ENCODE data around the gene ZSWIM6. TPM values are rescaled to one million over a fixed set of nuclear protein-coding genes. Genes with fewer than 3 reads are reported as not detected.
A peak's percentile ranks its signal among the peaks of the same experiment; 100 is the strongest.
"Not testable (repeated sequence)": the region's sequence is repeated elsewhere in the genome, so short reads cannot be mapped to it uniquely, and the experiment has no call there.

Gene ZSWIM6
- total RNA-seq, 1 experiment from 2014 or later = 3.4 TPM

DNA sequence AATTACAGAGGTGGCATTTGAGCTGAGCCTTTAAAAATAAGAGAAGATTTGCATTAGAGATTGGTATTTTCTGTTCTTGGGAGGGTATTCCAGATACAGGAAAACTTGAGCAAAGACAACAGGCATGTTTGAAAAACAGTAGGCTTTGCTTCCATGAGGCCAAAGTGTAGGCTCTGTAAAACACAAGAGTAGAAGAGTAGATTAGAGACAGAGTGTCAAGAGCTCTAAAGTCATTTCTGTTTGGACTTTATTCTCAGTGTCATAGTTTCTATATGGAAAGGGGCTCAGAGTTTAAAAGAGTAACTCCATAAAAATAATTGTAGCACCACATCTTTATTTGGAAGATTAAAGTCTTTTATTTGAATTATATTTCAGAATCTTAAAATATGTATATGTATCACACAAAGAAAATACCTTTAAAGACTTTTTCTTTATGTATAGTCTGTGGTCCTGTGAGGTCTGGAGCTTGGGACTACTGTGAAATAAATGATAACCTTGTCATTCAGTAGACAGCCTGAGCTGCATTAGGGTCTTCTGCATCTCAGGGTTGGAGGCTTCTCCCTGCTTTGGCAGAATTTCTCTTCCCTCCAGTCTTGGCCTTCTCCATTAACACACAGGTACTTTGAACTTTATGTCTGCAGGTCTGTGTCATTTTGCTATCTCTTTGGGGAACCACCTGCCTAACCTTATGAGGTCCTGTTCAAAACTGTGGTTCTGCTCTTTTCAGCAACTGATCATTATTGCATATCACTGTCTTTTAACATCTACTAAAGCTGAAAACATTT lies 73.6 kb downstream of the ZSWIM6 start:
- no peak overlapping the region for H3K27ac ChIP-seq (ENCODE audit: low read length)
- 0 out of 2 replicates have a peak, but pooled peaks cover 5% of the 10 kb centered on the region for H4K20me1 ChIP-seq (ENCODE audit: low read length)
- intact Hi-C loops (cut with micrococcal nuclease) = no loop called here

GRCh38 chr5:61406497-61406896 lies 74.4 kb downstream of the ZSWIM6 start:
- DNase-seq; H3K27ac ChIP-seq (ENCODE audit: low read length); H3F3A ChIP-seq (ENCODE audit: low read length, unreplicated experiment); ATAC-seq; H3K4me3 ChIP-seq (ENCODE audit: low read length); H4K20me1 ChIP-seq (ENCODE audit: low read length); H3K9me2 ChIP-seq (replicated peaks; ENCODE audit: low read length); CTCF ChIA-PET; H3K36me3 ChIP-seq (ENCODE audit: low read depth, low read length); H3K27me3 ChIP-seq (ENCODE audit: low read length); POLR2A ChIA-PET (ENCODE audit: unreplicated experiment); H2AFZ ChIP-seq (ENCODE audit: low read length); BruUV-seq (replicated peaks); H3K9ac ChIP-seq (ENCODE audit: low read length); intact Hi-C loops (cut with micrococcal nuclease); H3K9me3 ChIP-seq (ENCODE audit: low read length); H3K4me2 ChIP-seq (ENCODE audit: low read length): not testable (repeated sequence)
- peaks cover 82% of the 10 kb centered on the region for H3K79me2 ChIP-seq (ENCODE audit: low read length)
- peaks cover 23% of the 10 kb centered on the region for H3K4me1 ChIP-seq (ENCODE audit: insufficient read depth, low read length)

More for the DNA sequence above, 73.6 kb downstream of the ZSWIM6 start:
- no peak overlapping the region for H2AFZ ChIP-seq (ENCODE audit: low read length)
- ChIA-PET POLR2A (ENCODE audit: unreplicated experiment) (no interaction called here), CTCF (no interaction called here)
- DNase-seq = no peak
- H3K9me3 ChIP-seq (ENCODE audit: low read length) = no peaks in the 10 kb centered on the region
- BruUV-seq (replicated peaks) = no TSS peak
- no peak overlapping the region for H3K4me3 ChIP-seq (ENCODE audit: low read length)
- H3K4me1 ChIP-seq (ENCODE audit: insufficient read depth, low read length) = peaks cover 23% of the 10 kb centered on the region
- no peaks in the 10 kb centered on the region for H3K36me3 ChIP-seq (ENCODE audit: low read depth, low read length)
- no peak overlapping the region for H3K9ac ChIP-seq (ENCODE audit: low read length)
- TF ChIP-seq EZH2phosphoT487 (IDR thresholded peaks at IDR 0.05; ENCODE audit: borderline replicate concordance, low read length) (no peak), CTCF (conservative IDR thresholded peaks at IDR 0.05; ENCODE audit: low read depth, low read length) (no peak), EZH2 (IDR thresholded peaks at IDR 0.05; ENCODE audit: low read length, unreplicated experiment) (no peak)
- peaks cover 82% of the 10 kb centered on the region for H3K79me2 ChIP-seq (ENCODE audit: low read length)
- no peak for ATAC-seq
- no peaks in the 10 kb centered on the region for H3F3A ChIP-seq (ENCODE audit: low read length, unreplicated experiment)
- H3K9me2 ChIP-seq (replicated peaks; ENCODE audit: low read length) = no peaks in the 10 kb centered on the region
- H3K4me2 ChIP-seq (ENCODE audit: low read length) = no peak overlapping the region
- no peaks in the 10 kb centered on the region for H3K27me3 ChIP-seq (ENCODE audit: low read length)

DNA sequence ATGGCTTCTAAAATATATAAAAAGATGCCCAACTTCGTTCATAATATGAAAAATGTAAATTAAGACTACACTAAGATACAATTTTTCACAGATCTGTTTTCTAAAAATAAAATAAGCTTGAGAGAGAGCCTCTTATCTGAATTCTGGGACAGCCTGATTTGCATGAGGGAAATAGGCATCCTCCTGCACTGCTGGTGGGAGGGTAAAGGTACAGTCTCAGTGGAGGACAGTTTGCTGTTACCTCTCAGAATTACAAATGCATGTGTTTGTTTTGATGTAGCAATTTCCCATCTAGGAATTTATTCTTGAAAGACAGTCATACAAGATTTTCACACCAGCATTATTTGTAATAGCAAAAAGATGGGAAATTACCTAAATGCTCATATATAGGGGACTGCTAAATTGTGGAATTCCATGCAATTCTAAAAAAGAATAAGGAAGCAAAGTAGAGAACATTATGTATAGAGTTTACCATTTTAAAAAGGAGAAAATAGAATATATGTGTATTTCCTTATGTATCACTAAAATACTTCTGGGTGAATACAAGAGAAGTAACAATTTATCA lies 75.7 kb downstream of the ZSWIM6 start:
- intact Hi-C loops (cut with micrococcal nuclease) = loop anchor here (2.0 kb wide), 3 partner anchors 59 to 77 kb away; no protein-coding TSS in a partner anchor
- no peaks in the 10 kb centered on the region for H3K27me3 ChIP-seq (ENCODE audit: low read length)
- no peaks in the 10 kb centered on the region for H4K20me1 ChIP-seq (ENCODE audit: low read length)
- no peaks in the 10 kb centered on the region for H3K9me2 ChIP-seq (replicated peaks; ENCODE audit: low read length)
- no TSS peak for BruUV-seq (replicated peaks)
- H3K4me3 ChIP-seq (ENCODE audit: low read length) = no peak overlapping the region
- H3K27ac ChIP-seq (ENCODE audit: low read length) = peak overlapping the region; percentile 43
- ATAC-seq (no peak), DNase-seq (no peak)
- peak overlapping the region; percentile 66 for H3K4me2 ChIP-seq (ENCODE audit: low read length)
- peaks cover 82% of the 10 kb centered on the region for H3K79me2 ChIP-seq (ENCODE audit: low read length)
- ChIA-PET POLR2A (ENCODE audit: unreplicated experiment) (no interaction called here), CTCF (no interaction called here)
- TF ChIP-seq EZH2 (IDR thresholded peaks at IDR 0.05; ENCODE audit: low read length, unreplicated experiment) (no peak), CTCF (conservative IDR thresholded peaks at IDR 0.05; ENCODE audit: low read depth, low read length) (no peak), EZH2phosphoT487 (IDR thresholded peaks at IDR 0.05; ENCODE audit: borderline replicate concordance, low read length) (no peak)
- no peak overlapping the region for H3K9ac ChIP-seq (ENCODE audit: low read length)
- no peaks in the 10 kb centered on the region for H3K36me3 ChIP-seq (ENCODE audit: low read depth, low read length)
- H3K9me3 ChIP-seq (ENCODE audit: low read length) = no peaks in the 10 kb centered on the region
- H3K4me1 ChIP-seq (ENCODE audit: insufficient read depth, low read length) = peaks cover 23% of the 10 kb centered on the region
- H3F3A ChIP-seq (ENCODE audit: low read length, unreplicated experiment) = no peaks in the 10 kb centered on the region
- no peak overlapping the region for H2AFZ ChIP-seq (ENCODE audit: low read length)

Data from PC-3 (cell line).